Neuron (in vitro differentiated cells): ENCODE results near the gene CHIC2.

Experiments
- H2AFZ ChIP-seq: one replicate; pipeline ENCODE4 v1.6.1; 2013; ENCODE audit warnings: low read depth, mild to moderate bottlenecking, inconsistent platforms, low read length, moderate library complexity
- H3K27me3 ChIP-seq: one replicate; pipeline ENCODE4 v1.6.1; 2013; ENCODE audit warnings: low read length; ENCODE audit not compliant: insufficient read depth
- H3K36me3 ChIP-seq: one replicate; pipeline ENCODE4 v1.6.1; 2013; ENCODE audit warnings: low read length; ENCODE audit not compliant: insufficient read depth
- H3K4me1 ChIP-seq: one replicate; pipeline ENCODE4 v1.6.1; 2013; ENCODE audit warnings: low read length; ENCODE audit not compliant: insufficient read depth
- H3K4me3 ChIP-seq: 2 replicates; pipeline ENCODE4 v1.5.1; 2013; ENCODE audit warnings: mild to moderate bottlenecking, low read length, moderate library complexity
- H3K9me3 ChIP-seq: one replicate; pipeline ENCODE4 v1.6.1; 2013; ENCODE audit warnings: low read length

The CHIC2 gene

GRCh38 chr4:54001668-54002365 is 62.6 kb downstream of the CHIC2 start:
- Histone ChIP-seq H3K27me3 (no peaks in the 10 kb centered on the region), H3K4me1 (peaks cover 23% of the 10 kb centered on the region), H3K36me3 (peaks cover 2% of the 10 kb centered on the region), H3K4me3 (peak overlapping the region; percentile 36), H3K9me3 (no peaks in the 10 kb centered on the region), H2AFZ (no peak overlapping the region)

GRCh38 chr4:53997898-53998297 is 66.5 kb downstream of the CHIC2 start:
- H3K4me1 ChIP-seq: peaks cover 21% of the 10 kb centered on the region
- H3K27me3 ChIP-seq: no peaks in the 10 kb centered on the region
- H3K36me3 ChIP-seq: no peaks in the 10 kb centered on the region
- H3K9me3 ChIP-seq: no peaks in the 10 kb centered on the region
- H2AFZ ChIP-seq: no peak overlapping the region
- no peak overlapping the region for H3K4me3 ChIP-seq

GRCh38 chr4:53994382-53995102 is 69.9 kb downstream of the CHIC2 start:
- Histone ChIP-seq H3K4me3 (no peak overlapping the region), H3K27me3 (no peaks in the 10 kb centered on the region), H3K9me3 (no peaks in the 10 kb centered on the region), H3K36me3 (no peaks in the 10 kb centered on the region), H2AFZ (no peak overlapping the region), H3K4me1 (peaks cover 2% of the 10 kb centered on the region)

- Histone ChIP-seq H3K4me1 (peaks cover under 1% of the 10 kb centered on the region), H3K27me3 (no peaks in the 10 kb centered on the region), H3K9me3 (no peaks in the 10 kb centered on the region), H2AFZ (no peak overlapping the region), H3K4me3 (no peak overlapping the region), H3K36me3 (no peaks in the 10 kb centered on the region)
Observed at GRCh38 chr4:53992785-53993184, 71.6 kb downstream of the CHIC2 start.

- H2AFZ ChIP-seq: no peak overlapping the region
- H3K27me3 ChIP-seq: no peaks in the 10 kb centered on the region
- H3K4me1 ChIP-seq: peaks cover 2% of the 10 kb centered on the region
Observed at GRCh38 chr4:53991821-53992220, 72.6 kb downstream of the CHIC2 start.

GRCh38 chr4:53990641-53991040 is 73.8 kb downstream of the CHIC2 start:
- Histone ChIP-seq H3K4me1 (peaks cover 2% of the 10 kb centered on the region), H3K9me3 (no peaks in the 10 kb centered on the region), H3K27me3 (no peaks in the 10 kb centered on the region), H2AFZ (no peak overlapping the region), H3K36me3 (no peaks in the 10 kb centered on the region), H3K4me3 (no peak overlapping the region)

More at GRCh38 chr4:53991821-53992220, 72.6 kb downstream of the CHIC2 start:
- Histone ChIP-seq H3K9me3 (no peaks in the 10 kb centered on the region), H3K36me3 (no peaks in the 10 kb centered on the region), H3K4me3 (no peak overlapping the region)

- Histone ChIP-seq H3K4me3 (no peak overlapping the region), H3K36me3 (no peaks in the 10 kb centered on the region), H3K9me3 (no peaks in the 10 kb centered on the region), H3K4me1 (peaks cover 2% of the 10 kb centered on the region), H3K27me3 (no peaks in the 10 kb centered on the region), H2AFZ (no peak overlapping the region)
Observed at GRCh38 chr4:53987761-53988171, 76.6 kb downstream of the CHIC2 start.

GRCh38 chr4:53986062-53986461 is 78.3 kb downstream of the CHIC2 start:
- Histone ChIP-seq H3K27me3 (no peaks in the 10 kb centered on the region), H3K4me1 (peaks cover 2% of the 10 kb centered on the region), H3K36me3 (no peaks in the 10 kb centered on the region), H3K4me3 (no peak overlapping the region), H2AFZ (no peak overlapping the region), H3K9me3 (no peaks in the 10 kb centered on the region)

- Histone ChIP-seq H3K4me1 (no peaks in the 10 kb centered on the region), H3K4me3 (no peak overlapping the region), H2AFZ (no peak overlapping the region), H3K27me3 (no peaks in the 10 kb centered on the region), H3K9me3 (peaks cover 1% of the 10 kb centered on the region), H3K36me3 (no peaks in the 10 kb centered on the region)
Observed at GRCh38 chr4:53981567-53981966, 82.8 kb downstream of the CHIC2 start.

GRCh38 chr4:53981066-53981465 is 83.3 kb downstream of the CHIC2 start:
- H2AFZ ChIP-seq: no peak overlapping the region
- H3K4me1 ChIP-seq: no peaks in the 10 kb centered on the region
- H3K36me3 ChIP-seq: no peaks in the 10 kb centered on the region
- no peaks in the 10 kb centered on the region for H3K27me3 ChIP-seq
- H3K9me3 ChIP-seq: peaks cover 1% of the 10 kb centered on the region
- no peak overlapping the region for H3K4me3 ChIP-seq

- H3K4me3 ChIP-seq: no peak overlapping the region
- H3K9me3 ChIP-seq: peaks cover 1% of the 10 kb centered on the region
- no peak overlapping the region for H2AFZ ChIP-seq
- H3K27me3 ChIP-seq: peaks cover 3% of the 10 kb centered on the region
- no peaks in the 10 kb centered on the region for H3K36me3 ChIP-seq
- no peaks in the 10 kb centered on the region for H3K4me1 ChIP-seq
Observed at GRCh38 chr4:53974561-53974960, 89.8 kb downstream of the CHIC2 start.

GRCh38 chr4:53967986-53968385 is 96.4 kb downstream of the CHIC2 start:
- H2AFZ ChIP-seq: no peak overlapping the region
- peaks cover 3% of the 10 kb centered on the region for H3K27me3 ChIP-seq
- H3K36me3 ChIP-seq: no peaks in the 10 kb centered on the region
- H3K4me1 ChIP-seq: peaks cover 6% of the 10 kb centered on the region
- H3K9me3 ChIP-seq: no peaks in the 10 kb centered on the region
- H3K4me3 ChIP-seq: no peak overlapping the region

GRCh38 chr4:53963781-53964180 is 100.6 kb downstream of the CHIC2 start:
- Histone ChIP-seq H3K4me1 (peaks cover 13% of the 10 kb centered on the region), H3K27me3 (no peaks in the 10 kb centered on the region), H2AFZ (no peak overlapping the region), H3K36me3 (no peaks in the 10 kb centered on the region), H3K4me3 (no peak overlapping the region), H3K9me3 (no peaks in the 10 kb centered on the region)
